Muscle of leg (tissue), 11 donors: Measurements from ENCODE around the gene CCZ1B. TPM values are rescaled to one million over a fixed set of nuclear protein-coding genes. Genes with fewer than 3 reads are reported as not detected.
"Not testable (repeated sequence)": the region's sequence is repeated elsewhere in the genome, so short reads cannot be mapped to it uniquely, and the experiment has no call there.

Experiments used
- DNase-seq: peaks from one replicate; pipeline ENCODE4 v3.0.0; 2013
- H3K27ac ChIP-seq: one replicate; pipeline ENCODE4 v1.5.1; 2013; ENCODE audit warnings: mild to moderate bottlenecking, low read length, control low read depth
- H3K27me3 ChIP-seq: one replicate; pipeline ENCODE4 v1.6.1; 2013; ENCODE audit warnings: low read length; ENCODE audit not compliant: control insufficient read depth, insufficient read depth
- H3K36me3 ChIP-seq: one replicate; pipeline ENCODE4 v1.6.1; 2013; ENCODE audit warnings: low read length; ENCODE audit not compliant: control insufficient read depth, insufficient read depth
- H3K4me1 ChIP-seq: one replicate; pipeline ENCODE4 v1.6.1; 2013; ENCODE audit warnings: low read length; ENCODE audit not compliant: control insufficient read depth, insufficient read depth
- H3K4me3 ChIP-seq: one replicate; pipeline ENCODE4 v1.5.1; 2013; ENCODE audit warnings: low read length, control low read depth
- H3K9me3 ChIP-seq: replicated peaks from 2 replicates; pipeline ENCODE4 v1.6.1; 2013; ENCODE audit warnings: low read depth, low read length; ENCODE audit not compliant: control insufficient read depth
- WGBS: methylation state at CpG from one replicate; pipeline ENCODE4 v1.1.5; 2013; ENCODE audit warnings: missing lambda C conversion rate; ENCODE audit not compliant: insufficient coverage; 5-methylcytosine and 5-hydroxymethylcytosine counted together
- polyA plus RNA-seq, 8 donors: library from polyadenylated mRNA; unstranded; fragments of 120-200 nt; gene quantifications; one replicate each; pipeline versions ENCODE4 v1.2.1 to v1.2.3, GENCODE V29; 2013; ENCODE audit warnings: inconsistent platforms in 1 of 8, low replicate concordance in 1 of 8; ENCODE audit not compliant: insufficient read length in 8 of 8, insufficient read depth in 1 of 8
- total RNA-seq: library from RNA; stranded (reverse); fragments of 120-200 nt; gene quantifications from one replicate; pipeline ENCODE4 v1.2.4, GENCODE V29; 2013

Gene CCZ1B
- total and polyA plus RNA-seq, 9 donors, result 28.4 to 83.2 (median 42.1) TPM

DNA sequence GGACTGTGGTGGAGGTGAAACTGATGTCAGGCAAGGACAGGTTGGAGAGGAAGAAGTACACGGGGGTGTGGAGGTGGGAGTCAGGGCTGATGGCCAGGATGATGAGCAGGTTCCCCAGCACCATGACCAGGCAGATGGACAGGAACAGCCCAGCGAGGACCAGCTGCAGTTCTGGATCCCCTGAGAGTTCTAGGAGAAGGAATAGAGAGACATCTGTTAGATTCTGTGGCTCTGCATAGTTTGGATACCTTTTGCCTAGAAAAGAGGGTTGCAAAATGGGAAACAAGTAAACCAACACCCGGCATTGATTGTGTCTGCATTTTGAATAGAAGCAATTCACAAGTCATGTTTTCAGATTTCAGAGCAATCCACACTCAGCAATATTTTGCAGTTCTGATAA is 9.4 kb upstream of the CCZ1B start:
- H3K4me1 ChIP-seq, H3K36me3 ChIP-seq, H3K27me3 ChIP-seq, H3K4me3 ChIP-seq, H3K9me3 ChIP-seq, H3K27ac ChIP-seq: not testable (repeated sequence)
- peak; percentile 3 for DNase-seq
- WGBS, result 29% methylated on average over 1 of the region's 3 CpGs

DNA sequence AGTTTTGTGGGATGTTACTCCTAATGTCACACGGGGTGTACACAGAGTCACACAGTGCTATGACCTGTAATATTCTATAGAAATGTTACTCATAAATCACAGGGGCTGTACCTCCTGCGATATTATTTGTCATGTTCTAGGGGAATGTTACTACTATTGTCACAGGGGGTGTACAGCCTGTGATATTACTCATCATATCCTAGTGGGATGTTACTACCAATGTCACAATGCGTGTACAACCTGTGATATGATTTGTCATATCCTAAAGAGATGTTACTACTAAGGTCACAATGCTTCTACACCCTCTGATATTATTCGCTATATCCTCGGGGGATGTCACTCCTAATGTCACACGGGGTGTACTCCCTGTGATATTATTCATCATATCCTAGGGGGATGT is 7.6 kb upstream of the CCZ1B start:
- Histone ChIP-seq H3K4me1 (no peaks in the 10 kb centered on the region), H3K9me3 (no peaks in the 10 kb centered on the region), H3K4me3 (no peak overlapping the region), H3K36me3 (no peaks in the 10 kb centered on the region), H3K27ac (no peak overlapping the region), H3K27me3 (peaks cover 12% of the 10 kb centered on the region)
- DNase-seq, result no peak
- no CpG with 5 or more reads among the region's 6 CpGs for WGBS

DNA sequence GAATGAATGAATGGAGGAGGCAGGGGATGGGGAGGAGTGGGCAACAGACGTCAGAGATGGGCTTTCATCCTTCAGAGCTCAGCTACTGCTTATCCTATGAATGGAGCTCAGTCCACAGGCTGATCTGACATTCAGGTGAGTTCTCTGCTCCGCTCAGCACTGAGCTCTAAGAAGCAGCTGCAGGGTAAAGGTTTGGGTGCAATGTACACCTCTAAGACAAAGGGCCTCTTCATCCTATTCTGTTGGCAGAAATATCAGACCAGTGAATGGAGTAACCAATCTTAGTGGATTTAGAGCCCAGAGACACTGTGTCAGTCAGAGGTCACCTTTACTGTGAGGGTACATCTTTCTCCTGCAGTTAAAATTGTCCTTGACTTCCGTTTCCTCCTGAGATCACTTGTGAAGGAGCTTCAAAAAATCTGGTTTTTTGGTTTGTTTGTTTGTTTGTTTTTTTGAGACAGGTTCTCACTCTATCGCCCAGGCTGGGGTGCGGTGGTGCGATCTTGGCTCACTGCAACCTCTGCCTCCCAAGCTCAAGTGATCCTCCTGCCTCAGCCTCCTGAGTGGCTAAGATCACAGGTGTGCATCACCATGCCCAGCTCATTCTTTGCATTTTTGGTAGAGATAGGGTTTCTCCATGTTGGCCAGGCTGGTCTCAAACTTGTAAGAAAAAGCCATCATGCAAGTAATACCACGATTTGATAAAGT is 5.1 kb upstream of the CCZ1B start:
- no peak overlapping the region for H3K27ac ChIP-seq
- no peaks in the 10 kb centered on the region for H3K4me1 ChIP-seq
- no peaks in the 10 kb centered on the region for H3K36me3 ChIP-seq
- 86% methylated on average over 5 of the region's 7 CpGs for WGBS
- no peak for DNase-seq
- H3K9me3 ChIP-seq, result no peaks in the 10 kb centered on the region
- no peak overlapping the region for H3K4me3 ChIP-seq
- H3K27me3 ChIP-seq, result peaks cover 14% of the 10 kb centered on the region

DNA sequence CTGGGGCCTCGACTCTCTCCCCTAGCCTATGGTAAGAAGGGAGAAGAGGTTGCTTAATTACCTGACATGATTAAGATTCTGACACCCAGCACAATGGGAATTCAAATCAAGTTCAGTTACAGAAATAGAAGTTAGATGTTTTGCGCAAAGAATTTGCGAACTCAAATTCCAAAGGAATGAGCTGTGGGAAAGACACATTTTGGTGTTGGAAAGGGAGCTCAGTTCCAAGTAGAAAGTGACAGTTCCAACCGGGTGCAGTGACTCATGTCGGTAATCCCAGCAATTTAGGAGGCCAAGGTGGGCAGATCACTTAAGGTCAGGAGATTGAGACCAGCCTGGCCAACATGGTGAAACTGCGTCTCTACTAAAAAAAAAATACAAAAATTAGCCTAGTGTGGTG is 4.0 kb upstream of the CCZ1B start:
- not testable (repeated sequence) for H3K4me3 ChIP-seq, DNase-seq, H3K4me1 ChIP-seq, H3K9me3 ChIP-seq, H3K36me3 ChIP-seq, H3K27ac ChIP-seq
- 89% methylated on average over 4 of the region's 6 CpGs for WGBS
- peaks cover 14% of the 10 kb centered on the region for H3K27me3 ChIP-seq

DNA sequence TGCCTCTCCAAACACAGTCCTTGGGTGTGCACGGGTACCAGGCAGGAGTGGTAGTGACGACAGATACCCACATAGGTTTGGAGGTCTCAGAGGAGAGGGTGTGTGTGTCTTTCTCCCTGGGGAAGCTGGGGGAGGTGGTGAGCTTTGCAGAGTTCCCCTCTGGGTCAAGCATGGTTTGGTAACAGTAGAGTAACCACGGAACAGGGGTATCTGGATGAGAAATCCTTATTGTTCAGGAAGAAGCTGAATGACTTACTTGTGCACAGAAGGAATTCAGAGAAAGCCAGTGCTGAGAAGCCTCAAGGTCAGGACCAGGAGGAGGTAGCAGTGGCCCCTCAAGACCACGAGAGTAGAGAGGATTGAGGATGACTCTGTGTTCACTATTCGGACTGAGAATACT is 3.5 kb upstream of the CCZ1B start:
- not testable (repeated sequence) for H3K4me1 ChIP-seq, H3K27ac ChIP-seq, H3K36me3 ChIP-seq, H3K4me3 ChIP-seq, H3K9me3 ChIP-seq, DNase-seq
- 61% methylated on average over 2 of the region's 5 CpGs for WGBS
- peaks cover 14% of the 10 kb centered on the region for H3K27me3 ChIP-seq

DNA sequence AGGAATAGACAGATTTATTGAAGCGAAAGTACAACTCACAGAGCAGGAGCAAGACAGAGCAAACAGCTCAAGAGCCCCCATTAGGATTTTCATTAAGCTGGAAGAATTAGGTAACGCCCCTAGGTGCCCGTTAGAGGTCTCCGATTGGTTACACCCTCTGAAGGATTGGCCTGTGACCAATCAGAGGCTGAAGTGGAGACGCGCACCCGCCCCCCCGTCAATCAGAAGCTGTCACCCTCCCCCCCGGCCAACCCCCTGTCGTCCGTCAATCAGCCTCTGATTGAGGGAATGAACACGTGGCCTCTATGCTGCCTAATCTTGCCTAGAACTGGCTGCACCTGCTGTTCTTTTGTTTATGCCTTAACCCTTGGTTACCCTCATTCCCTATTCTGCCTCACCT is 1.1 kb upstream of the CCZ1B start:
- not testable (repeated sequence) for H3K9me3 ChIP-seq, H3K27ac ChIP-seq, H3K4me1 ChIP-seq, H3K36me3 ChIP-seq, H3K4me3 ChIP-seq
- peaks cover 12% of the 10 kb centered on the region for H3K27me3 ChIP-seq
- 35% methylated on average over 4 of the region's 12 CpGs for WGBS
- DNase-seq, result peak; percentile 13

DNA sequence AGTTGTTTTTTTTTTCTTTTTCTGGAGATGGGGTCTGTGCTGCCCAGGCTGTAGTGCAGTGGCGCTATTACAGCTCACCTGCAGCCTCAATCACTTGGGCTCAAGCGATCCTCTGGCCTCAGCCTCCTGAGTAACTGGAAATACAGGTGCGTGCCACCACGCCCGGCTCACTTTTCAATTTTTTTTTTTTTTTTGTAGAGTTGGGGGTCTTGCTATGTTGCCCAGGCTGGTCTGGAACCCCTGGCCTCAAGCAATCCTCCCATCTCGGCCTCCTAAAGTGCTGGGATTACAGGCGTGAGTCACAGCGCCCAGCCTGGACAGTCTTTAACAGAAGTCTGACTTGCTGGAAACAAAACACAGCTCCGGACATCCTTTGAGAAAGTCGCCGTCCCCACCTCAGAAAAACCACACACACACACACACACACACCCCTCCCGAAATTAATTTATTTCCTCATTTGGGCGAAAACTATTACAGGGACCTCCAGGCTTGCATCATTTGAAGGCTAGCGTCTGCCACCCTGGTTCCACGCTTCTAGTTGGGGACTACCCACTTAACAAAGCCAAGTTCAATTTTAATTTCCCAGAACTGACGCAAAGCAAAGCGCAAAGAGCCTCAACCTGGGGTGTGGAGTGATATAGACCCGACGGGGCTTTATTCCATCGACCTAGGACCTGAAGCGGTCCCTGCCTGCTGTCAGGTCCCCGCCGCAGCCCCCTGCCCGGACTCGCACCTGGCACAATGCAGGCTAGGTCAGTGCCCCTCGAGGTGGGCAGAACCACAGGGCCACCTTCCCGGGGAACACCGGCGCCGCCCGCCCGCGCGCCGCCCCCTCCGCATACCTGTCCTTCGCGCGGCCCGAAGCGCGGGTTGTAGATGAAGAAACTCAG is 594 bp downstream of the CCZ1B start:
- not testable (repeated sequence) for H3K9me3 ChIP-seq, H3K27ac ChIP-seq, H3K36me3 ChIP-seq, H3K27me3 ChIP-seq, DNase-seq, H3K4me1 ChIP-seq
- WGBS, result no CpG with 5 or more reads among the region's 42 CpGs
- H3K4me3 ChIP-seq, result peak overlapping the region; percentile 21

DNA sequence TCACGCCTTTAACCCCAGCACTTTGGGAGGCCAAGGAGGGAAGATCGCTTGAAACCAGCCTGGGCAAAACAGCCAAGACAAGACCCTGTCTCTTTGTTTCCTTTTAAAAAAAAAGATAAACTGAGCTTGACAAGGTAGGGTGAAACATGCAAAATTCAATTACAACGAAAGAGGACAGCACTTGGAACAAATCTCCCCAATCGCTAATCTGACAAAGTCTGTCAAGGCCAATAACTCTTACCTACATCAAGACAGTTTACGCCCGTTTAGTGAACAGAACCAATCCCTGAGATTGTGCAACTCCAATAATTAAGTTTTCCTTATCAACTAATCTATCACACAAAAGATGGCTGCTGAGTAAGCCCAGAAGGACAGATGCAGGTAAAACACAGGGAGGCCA is 4.5 kb downstream of the CCZ1B start:
- H3K36me3 ChIP-seq, H3K27me3 ChIP-seq, H3K4me1 ChIP-seq, H3K9me3 ChIP-seq, DNase-seq, H3K27ac ChIP-seq, H3K4me3 ChIP-seq: not testable (repeated sequence)
- WGBS, result no CpG with 5 or more reads among the region's 6 CpGs

DNA sequence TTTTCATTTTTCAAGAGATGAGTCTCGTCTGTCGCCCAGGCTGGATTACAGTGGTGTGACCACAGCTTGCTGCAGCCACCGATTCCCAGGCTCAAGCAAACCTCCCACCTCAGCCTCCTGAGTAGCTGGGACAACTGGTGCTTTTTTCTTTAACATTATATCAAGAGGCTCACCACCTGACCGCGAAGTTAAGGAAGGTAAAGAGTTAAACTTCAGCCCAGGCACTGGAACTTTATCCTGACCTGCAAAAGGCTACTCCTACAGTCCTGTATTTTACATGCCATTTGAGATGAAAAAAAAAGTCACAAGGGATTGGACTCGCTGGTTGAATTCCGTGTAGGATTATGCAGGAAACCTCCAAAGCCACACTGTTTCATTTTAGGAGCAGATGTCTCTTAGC is 10.6 kb downstream of the CCZ1B start:
- H3K4me3 ChIP-seq, H3K36me3 ChIP-seq, H3K27ac ChIP-seq, H3K4me1 ChIP-seq, DNase-seq, H3K27me3 ChIP-seq, H3K9me3 ChIP-seq: not testable (repeated sequence)
- WGBS, result no CpG with 5 or more reads among the region's 7 CpGs

DNA sequence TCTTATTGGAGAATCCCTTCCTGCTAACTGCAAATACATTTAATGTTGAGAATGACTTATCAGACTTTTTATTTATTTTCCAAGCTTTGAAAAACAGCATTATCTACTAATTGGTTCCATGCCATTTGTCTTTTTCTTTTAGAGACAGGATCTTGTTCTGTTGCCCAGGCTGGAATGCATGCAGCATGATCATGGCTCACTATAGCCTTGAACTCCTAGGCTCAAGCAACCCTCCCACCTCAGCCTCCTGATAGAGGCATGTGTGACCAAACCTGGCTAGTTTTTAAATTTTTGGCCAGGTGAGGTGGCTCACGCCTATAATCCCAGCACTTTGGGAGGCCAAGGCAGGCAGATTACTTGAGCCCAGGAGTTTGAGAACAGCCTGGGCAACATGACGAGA is 13.1 kb downstream of the CCZ1B start:
- not testable (repeated sequence) for H3K4me1 ChIP-seq, H3K36me3 ChIP-seq, H3K9me3 ChIP-seq, H3K27ac ChIP-seq, H3K27me3 ChIP-seq, H3K4me3 ChIP-seq, DNase-seq
- WGBS, result 100% methylated on average over 1 of the region's 2 CpGs
